ENCODE measurements around the gene HCCS. TPM values are rescaled to one million over a fixed set of nuclear protein-coding genes. Genes with fewer than 3 reads are reported as not detected.
A peak's percentile ranks its signal among the peaks of the same experiment; 100 is the strongest.

The HCCS gene
- total RNA-seq, 4 donors from 2014 or later: 10.4 to 26.2 (median 19.5) TPM

- TF ChIP-seq POLR2A (IDR thresholded peaks at IDR 0.05) (no peak), POLR2AphosphoS5 (IDR thresholded peaks at IDR 0.05) (no peak), EP300 (IDR thresholded peaks at IDR 0.05) (no peak), CTCF (IDR thresholded peaks at IDR 0.05) (no peak)
- no peak for ATAC-seq
- WGBS, 2 donors (ENCODE audit: low coverage in 1 of 2): 77 to 81% methylated on average over 2 to 6 of the region's 56 CpGs
These were observed 27.6 kb downstream of the HCCS start for GRCh38 chrX:11138498-11139390.

GRCh38 chrX:11143931-11144678, 33.0 kb downstream of the HCCS start:
- H3K27me3 ChIP-seq: no peaks in the 10 kb centered on the region

More at GRCh38 chrX:11138498-11139390, 27.6 kb downstream of the HCCS start:
- Histone ChIP-seq H3K27ac (no peak overlapping the region), H3K9me3 (no peaks in the 10 kb centered on the region), H3K4me1 (peaks cover 0 to 6% (median 0%) of the 10 kb centered on the region in 3 donors), H3K36me3 (peaks cover 0 to 17% of the 10 kb centered on the region in 2 donors), H3K27me3 (no peaks in the 10 kb centered on the region), H3K4me3 (no peak overlapping the region)

GRCh38 chrX:11146411-11146810, 35.3 kb downstream of the HCCS start:
- Histone ChIP-seq H3K4me1 (no peaks in the 10 kb centered on the region), H3K27ac (no peak overlapping the region), H3K9me3 (no peaks in the 10 kb centered on the region), H3K4me3 (no peak overlapping the region), H3K27me3 (no peaks in the 10 kb centered on the region), H3K36me3 (peaks cover 0 to 4% of the 10 kb centered on the region in 2 donors)
- whole genome bisulfite sequencing, 2 donors (ENCODE audit: low coverage in 1 of 2): 40 to 100% methylated on average over 1 of the region's 1 CpG
- no peak for ATAC-seq
- TF ChIP-seq CTCF (IDR thresholded peaks at IDR 0.05) (no peak), POLR2AphosphoS5 (IDR thresholded peaks at IDR 0.05) (no peak), POLR2A (IDR thresholded peaks at IDR 0.05) (no peak), EP300 (IDR thresholded peaks at IDR 0.05) (no peak)

More at GRCh38 chrX:11143931-11144678, 33.0 kb downstream of the HCCS start:
- H3K4me1 ChIP-seq: no peaks in the 10 kb centered on the region
- peaks cover 0 to 11% of the 10 kb centered on the region in 2 donors for H3K36me3 ChIP-seq
- H3K27ac ChIP-seq: no peak overlapping the region
- WGBS, 2 donors (ENCODE audit: low coverage in 1 of 2): 0 to 20% methylated on average over 3 to 11 of the region's 20 CpGs
- H3K9me3 ChIP-seq: no peaks in the 10 kb centered on the region
- TF ChIP-seq POLR2A (IDR thresholded peaks at IDR 0.05): no peak
- no peak for TF ChIP-seq POLR2AphosphoS5 (IDR thresholded peaks at IDR 0.05)
- no peak for TF ChIP-seq EP300 (IDR thresholded peaks at IDR 0.05)
- peak; percentile 18 to 74 (median 58) for TF ChIP-seq CTCF (IDR thresholded peaks at IDR 0.05)
- no peak overlapping the region for H3K4me3 ChIP-seq
- ATAC-seq: peak; percentile 76

- TF ChIP-seq POLR2A (IDR thresholded peaks at IDR 0.05): no peak
- TF ChIP-seq EP300 (IDR thresholded peaks at IDR 0.05): no peak
- no peak for TF ChIP-seq CTCF (IDR thresholded peaks at IDR 0.05)
- TF ChIP-seq POLR2AphosphoS5 (IDR thresholded peaks at IDR 0.05): no peak
- Histone ChIP-seq H3K27me3 (no peaks in the 10 kb centered on the region), H3K4me1 (no peaks in the 10 kb centered on the region), H3K27ac (no peak overlapping the region), H3K4me3 (no peak overlapping the region), H3K36me3 (no peaks in the 10 kb centered on the region), H3K9me3 (no peaks in the 10 kb centered on the region)
- no peak for ATAC-seq
- WGBS, 2 donors (ENCODE audit: low coverage in 1 of 2): no CpG with 5 or more reads among the region's 7 CpGs
These were observed 37.3 kb downstream of the HCCS start for GRCh38 chrX:11148401-11148800.

All from gastroesophageal sphincter (tissue), 4 donors.